H9 (cell line): ENCODE results near the gene AVPR2. TPM values are rescaled to one million over a fixed set of nuclear protein-coding genes. Genes with fewer than 3 reads are reported as not detected.
A peak's percentile ranks its signal among the peaks of the same experiment; 100 is the strongest.

Experiments used
- DNase-seq: peaks from one replicate; pipeline ENCODE4 v3.0.0-alpha.2; 2017
- H2AFZ ChIP-seq: one replicate; pipeline ENCODE4 v1.6.1; 2013; ENCODE audit warnings: mild to moderate bottlenecking, low read length, control low read depth, moderate library complexity
- H2AK5ac ChIP-seq: 2 replicates; pipeline ENCODE4 v1.6.1; 2013; ENCODE audit warnings: low read length, control low read depth, mixed read lengths; ENCODE audit not compliant: insufficient read length
- H2BK120ac ChIP-seq: one replicate; pipeline ENCODE4 v1.6.1; 2013; ENCODE audit warnings: low read depth, mild to moderate bottlenecking, low read length, control low read depth, inconsistent platforms; ENCODE audit not compliant: poor library complexity, severe bottlenecking
- H2BK12ac ChIP-seq: 2 replicates; pipeline ENCODE4 v1.6.1; 2013; ENCODE audit warnings: low read length, control low read depth, mixed read lengths, low read depth; ENCODE audit not compliant: insufficient read length
- H2BK15ac ChIP-seq: 2 replicates; pipeline ENCODE4 v1.6.1; 2013; ENCODE audit warnings: low read depth, low read length, control low read depth
- H2BK20ac ChIP-seq: one replicate; pipeline ENCODE4 v1.6.1; 2013; ENCODE audit warnings: low read depth, mild to moderate bottlenecking, low read length, control low read depth, inconsistent platforms; ENCODE audit not compliant: poor library complexity, severe bottlenecking
- H2BK5ac ChIP-seq: 2 replicates; pipeline ENCODE4 v1.6.1; 2013; ENCODE audit warnings: low read length, control low read depth, mixed read lengths; ENCODE audit not compliant: insufficient read length
- H3K14ac ChIP-seq: 2 replicates; pipeline ENCODE4 v1.6.1; 2013; ENCODE audit warnings: low read length, control low read depth; ENCODE audit not compliant: insufficient read depth
- H3K18ac ChIP-seq: 2 replicates; pipeline ENCODE4 v1.6.1; 2013; ENCODE audit warnings: low read depth, mild to moderate bottlenecking, mixed read lengths, low read length, control low read depth; ENCODE audit not compliant: insufficient read length
- H3K23ac ChIP-seq: 2 replicates; pipeline ENCODE4 v1.6.1; 2013; ENCODE audit warnings: low read length, control low read depth, mixed read lengths, low read depth; ENCODE audit not compliant: insufficient read length
- H3K23me2 ChIP-seq: 2 replicates; pipeline ENCODE4 v1.6.1; 2013; ENCODE audit warnings: low read depth, mild to moderate bottlenecking, mixed read lengths, low read length, control low read depth; ENCODE audit not compliant: insufficient read length, poor library complexity, severe bottlenecking
- H3K27ac ChIP-seq: 2 replicates; pipeline ENCODE4 v1.5.1; 2013; ENCODE audit warnings: low read length, control low read depth, mixed read lengths, low read depth; ENCODE audit not compliant: insufficient read length
- H3K27me3 ChIP-seq: 2 replicates; pipeline ENCODE4 v1.6.1; 2013; ENCODE audit warnings: low read length, control low read depth, inconsistent platforms; ENCODE audit not compliant: insufficient read depth
- H3K4ac ChIP-seq: 2 replicates; pipeline ENCODE4 v1.6.1; 2013; ENCODE audit warnings: low read depth, mild to moderate bottlenecking, control low read depth, inconsistent platforms, low read length, moderate library complexity
- H3K4me1 ChIP-seq: 2 replicates; pipeline ENCODE4 v1.6.1; 2013; ENCODE audit warnings: low read length, control low read depth, inconsistent platforms; ENCODE audit not compliant: insufficient read depth
- H3K4me2 ChIP-seq: 2 replicates; pipeline ENCODE4 v1.6.1; 2013; ENCODE audit warnings: low read length, control low read depth, mixed read lengths; ENCODE audit not compliant: insufficient read length, insufficient read depth
- H3K56ac ChIP-seq: 2 replicates; pipeline ENCODE4 v1.6.1; 2013; ENCODE audit warnings: low read depth, mild to moderate bottlenecking, mixed read lengths, low read length, control low read depth; ENCODE audit not compliant: insufficient read length
- H3K79me1 ChIP-seq: 2 replicates; pipeline ENCODE4 v1.6.1; 2013; ENCODE audit warnings: low read depth, mild to moderate bottlenecking, moderate library complexity, low read length, control low read depth, inconsistent platforms; ENCODE audit not compliant: insufficient read depth, poor library complexity, severe bottlenecking
- H3K79me2 ChIP-seq: 2 replicates; pipeline ENCODE4 v1.6.1; 2013; ENCODE audit warnings: low read length, control low read depth, inconsistent platforms; ENCODE audit not compliant: insufficient read depth
- H3K9ac ChIP-seq: 2 replicates; pipeline ENCODE4 v1.6.1; 2013; ENCODE audit warnings: low read length, control low read depth, mixed read lengths; ENCODE audit not compliant: insufficient read length; ENCODE audit errors: extremely low read depth
- H3K9me3 ChIP-seq: one replicate; pipeline ENCODE4 v1.6.1; 2013; ENCODE audit warnings: low read depth, low read length, inconsistent platforms; ENCODE audit not compliant: control insufficient read depth
- H3T11ph ChIP-seq: one replicate; pipeline ENCODE4 v1.6.1; 2013; ENCODE audit warnings: mild to moderate bottlenecking, low read length, control low read depth, inconsistent platforms
- H4K20me1 ChIP-seq: one replicate; pipeline ENCODE4 v1.6.1; 2013; ENCODE audit not compliant: control insufficient read depth, insufficient read length, insufficient read depth
- H4K5ac ChIP-seq: 2 replicates; pipeline ENCODE4 v1.6.1; 2013; ENCODE audit warnings: low read depth, mild to moderate bottlenecking, mixed read lengths, low read length, control low read depth; ENCODE audit not compliant: insufficient read length
- H4K8ac ChIP-seq: replicated peaks from 2 replicates; pipeline ENCODE4 v1.6.1; 2013; ENCODE audit warnings: low read length, control low read depth, mixed read lengths, low read depth; ENCODE audit not compliant: insufficient read length
- H4K91ac ChIP-seq: 2 replicates; pipeline ENCODE4 v1.6.1; 2013; ENCODE audit warnings: low read depth, mild to moderate bottlenecking, moderate library complexity, mixed read lengths, low read length, control low read depth; ENCODE audit not compliant: insufficient read length
- H3K27ac Mint-ChIP-seq, 3 experiments: 2 replicates in 2 of 3; 3 replicates in 1 of 3; pipeline ENCODE4 v1.8.0; 2020 to 2021; ENCODE audit warnings: mixed read lengths in 3 of 3, mild to moderate bottlenecking in 1 of 3, moderate library complexity in 1 of 3
- H3K27me3 Mint-ChIP-seq: 2 replicates; pipeline ENCODE4 v1.8.0; 2021; ENCODE audit warnings: low read depth, mild to moderate bottlenecking, moderate library complexity, mixed read lengths
- H3K36me3 Mint-ChIP-seq, 3 experiments: 2 replicates in 2 of 3; 3 replicates in 1 of 3; pipeline ENCODE4 v1.8.0; 2020 to 2021; ENCODE audit warnings: low read depth in 3 of 3, mixed read lengths in 3 of 3; ENCODE audit not compliant: insufficient read depth in 1 of 3
- H3K4me1 Mint-ChIP-seq, 2 experiments: 2 replicates each; pipeline ENCODE4 v1.8.0; 2020; ENCODE audit warnings: mixed read lengths in 2 of 2
- H3K4me3 Mint-ChIP-seq, 2 experiments: 2 replicates in 1 of 2; 3 replicates in 1 of 2; pipeline ENCODE4 v1.8.0; 2020 to 2021; ENCODE audit warnings: mild to moderate bottlenecking in 2 of 2, mixed read lengths in 2 of 2, moderate library complexity in 1 of 2
- H3K9me3 Mint-ChIP-seq, 2 experiments: 2 replicates in 1 of 2; 3 replicates in 1 of 2; pipeline ENCODE4 v1.8.0; 2020; ENCODE audit warnings: mild to moderate bottlenecking in 2 of 2, mixed read lengths in 2 of 2, moderate library complexity in 1 of 2
- WGBS: extraction: QIAGEN DNeasy Blood & Tissue Kit; methylation state at CpG from one replicate; pipeline ENCODE4 v1.1.7; 2013; ENCODE audit warnings: missing lambda C conversion rate, low lambda C conversion rate, mixed read lengths; ENCODE audit not compliant: insufficient read length; ENCODE audit errors: extremely low coverage; 5-methylcytosine and 5-hydroxymethylcytosine counted together
- total RNA-seq: library from RNA; stranded (reverse); gene quantifications from 2 replicates; pipeline ENCODE4 v1.2.1, GENCODE V29; 2021
- TF ChIP-seq, protein P1 (sequence below): fragments of 200-600 bp; sonication (generic); conservative IDR thresholded peaks from 3 replicates; pipeline ENCODE4 v1.8.0; 2021; ENCODE audit warnings: antibody characterized with exemption, mild to moderate bottlenecking

AVPR2 gene
- total RNA-seq, 1 experiment from 2014 or later, result not detected

DNA sequence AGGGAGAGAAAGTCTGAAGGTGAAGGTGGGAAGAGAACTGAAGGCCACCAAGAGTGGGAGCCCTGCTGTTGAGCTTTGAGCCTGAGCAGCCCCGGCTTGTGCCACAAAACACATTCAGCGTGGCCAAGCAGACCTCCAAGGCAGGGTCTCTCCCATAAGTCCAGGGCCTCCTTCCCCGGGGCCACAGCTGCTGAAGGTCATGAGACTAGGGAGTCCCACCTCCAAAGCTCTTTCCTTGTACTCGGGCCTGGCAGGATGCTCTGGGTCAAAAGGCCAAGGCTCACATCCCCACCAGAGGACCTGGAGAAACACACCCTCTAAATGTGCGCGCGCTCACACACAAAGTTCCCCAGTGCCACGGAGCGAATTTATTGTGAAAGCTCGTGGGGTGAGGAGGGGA, 25.1 kb downstream of the AVPR2 start:
- Histone ChIP-seq H3T11ph (no peak overlapping the region), H3K9ac (no peak overlapping the region), H3K9me3 (peaks cover 22% of the 10 kb centered on the region), H4K8ac (no peak overlapping the region), H3K4ac (no peak overlapping the region), H4K91ac (no peak overlapping the region), H2BK12ac (no peak overlapping the region), H3K23ac (no peak overlapping the region), H3K23me2 (peaks cover 29% of the 10 kb centered on the region), H4K5ac (no peak overlapping the region), H2BK5ac (no peak overlapping the region), H3K4me1 (no peaks in the 10 kb centered on the region), H2AFZ (no peak overlapping the region), H4K20me1 (no peaks in the 10 kb centered on the region), H2AK5ac (no peak overlapping the region), H3K79me1 (no peaks in the 10 kb centered on the region), H3K14ac (no peak overlapping the region), H2BK20ac (no peak overlapping the region), H2BK120ac (no peak overlapping the region), H3K4me2 (no peak overlapping the region), H3K56ac (no peak overlapping the region), H3K27me3 (no peaks in the 10 kb centered on the region), H2BK15ac (no peak overlapping the region), H3K27ac (no peak overlapping the region), H3K79me2 (no peaks in the 10 kb centered on the region; the same call in 1 of the 2 replicates), H3K18ac (no peak overlapping the region)
- H3K27me3 Mint-ChIP-seq, result no peaks in the 10 kb centered on the region; the same call in 1 of the 2 replicates
- no CpG with 5 or more reads among the region's 10 CpGs for WGBS
- TF ChIP-seq, protein P1, sequence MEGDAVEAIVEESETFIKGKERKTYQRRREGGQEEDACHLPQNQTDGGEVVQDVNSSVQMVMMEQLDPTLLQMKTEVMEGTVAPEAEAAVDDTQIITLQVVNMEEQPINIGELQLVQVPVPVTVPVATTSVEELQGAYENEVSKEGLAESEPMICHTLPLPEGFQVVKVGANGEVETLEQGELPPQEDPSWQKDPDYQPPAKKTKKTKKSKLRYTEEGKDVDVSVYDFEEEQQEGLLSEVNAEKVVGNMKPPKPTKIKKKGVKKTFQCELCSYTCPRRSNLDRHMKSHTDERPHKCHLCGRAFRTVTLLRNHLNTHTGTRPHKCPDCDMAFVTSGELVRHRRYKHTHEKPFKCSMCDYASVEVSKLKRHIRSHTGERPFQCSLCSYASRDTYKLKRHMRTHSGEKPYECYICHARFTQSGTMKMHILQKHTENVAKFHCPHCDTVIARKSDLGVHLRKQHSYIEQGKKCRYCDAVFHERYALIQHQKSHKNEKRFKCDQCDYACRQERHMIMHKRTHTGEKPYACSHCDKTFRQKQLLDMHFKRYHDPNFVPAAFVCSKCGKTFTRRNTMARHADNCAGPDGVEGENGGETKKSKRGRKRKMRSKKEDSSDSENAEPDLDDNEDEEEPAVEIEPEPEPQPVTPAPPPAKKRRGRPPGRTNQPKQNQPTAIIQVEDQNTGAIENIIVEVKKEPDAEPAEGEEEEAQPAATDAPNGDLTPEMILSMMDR, result no peak
- DNase-seq, result no peak
- H3K4me1 Mint-ChIP-seq, result peaks cover 6 to 32% of the 10 kb centered on the region in 2 experiments
- peaks cover 59 to 66% of the 10 kb centered on the region in 2 experiments for H3K9me3 Mint-ChIP-seq
- H3K4me3 Mint-ChIP-seq, result no peak overlapping the region
- H3K36me3 Mint-ChIP-seq, result peaks cover 19 to 43% (median 26%) of the 10 kb centered on the region in 3 experiments
- 0 out of 7 replicates have a peak overlapping the region, but pooled peaks of 1 of the 3 experiments have one; percentile 97 for H3K27ac Mint-ChIP-seq
